NT2/D1 (cell line): ENCODE results near the gene ARAP3.

Source experiments
- SUZ12 ChIP-seq: IDR thresholded peaks from 2 replicates; pipeline ENCODE4 v1.6.1; 2011; ENCODE audit not compliant: insufficient read length, insufficient read depth; ENCODE audit errors: extremely low read depth
- YY1 ChIP-seq: IDR thresholded peaks from 2 replicates; pipeline ENCODE4 v1.6.1; 2011; ENCODE audit not compliant: insufficient read length, insufficient read depth
- ZNF274 ChIP-seq: IDR thresholded peaks from 2 replicates; pipeline ENCODE4 v1.6.1; 2011; ENCODE audit warnings: mild to moderate bottlenecking, low read depth, low read length

DNA sequence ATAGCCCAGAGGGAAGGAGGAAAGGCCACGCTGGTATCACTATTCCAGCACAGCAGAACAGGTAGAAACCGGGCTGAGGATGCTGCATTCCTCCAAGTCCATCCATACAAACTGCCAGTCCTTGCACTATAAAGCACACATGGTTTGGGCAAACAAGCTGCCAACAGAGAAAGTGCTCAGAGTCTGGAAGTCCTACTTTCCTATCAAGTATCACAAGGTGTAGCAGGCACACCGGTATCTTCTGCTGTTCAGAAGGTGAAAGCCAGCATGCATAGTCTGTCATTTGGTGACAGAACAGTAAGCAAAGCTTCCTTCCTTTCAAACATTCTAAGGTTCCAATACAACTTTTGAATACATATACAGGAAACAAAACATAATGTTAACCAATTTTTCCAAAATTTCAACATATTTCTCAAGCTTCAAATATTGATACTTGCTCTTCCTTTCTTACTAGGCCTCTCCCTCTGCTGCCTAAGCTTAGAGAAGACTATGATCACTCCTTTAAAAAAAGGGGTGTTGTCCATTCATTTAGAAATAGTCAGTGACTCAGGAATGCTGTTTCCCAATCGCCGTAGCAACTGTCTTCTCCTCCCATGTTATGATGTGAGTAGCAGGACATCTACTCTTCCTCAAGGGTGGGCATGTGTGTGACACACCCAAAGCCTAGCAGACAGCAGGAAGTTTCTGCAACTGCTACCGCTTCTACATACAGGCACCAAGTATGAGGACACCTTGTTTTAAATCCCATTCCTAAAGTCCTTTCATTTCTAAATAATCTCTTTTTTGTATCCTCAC lies 77.9 kb downstream of the ARAP3 start:
- TF ChIP-seq ZNF274 (no peak), SUZ12 (no peak), YY1 (no peak)
